Activated CD4-positive, alpha-beta T cell treated with anti-CD3 and anti-CD28 coated beads, Interleukin-2, amount 10 ng/mL, durations not matched to agents 24 days and 14 days (primary cell): ENCODE measurements around the gene CD14. TPM values are rescaled to one million over a fixed set of nuclear protein-coding genes. Genes with fewer than 3 reads are reported as not detected.
"Not testable (repeated sequence)": the region's sequence is repeated elsewhere in the genome, so short reads cannot be mapped to it uniquely, and the experiment has no call there.

Experiments
- DNase-seq: peaks from one replicate; pipeline ENCODE4 v3.0.0; 2022
- H3K27ac Mint-ChIP-seq: one replicate; pipeline ENCODE4 v1.8.0; 2022; ENCODE audit warnings: mild to moderate bottlenecking, mixed read lengths
- H3K27me3 Mint-ChIP-seq: one replicate; pipeline ENCODE4 v1.8.0; 2022; ENCODE audit warnings: mixed read lengths
- H3K36me3 Mint-ChIP-seq: one replicate; pipeline ENCODE4 v1.8.0; 2022; ENCODE audit warnings: low read depth, mild to moderate bottlenecking, mixed read lengths
- H3K4me1 Mint-ChIP-seq: one replicate; pipeline ENCODE4 v1.8.0; 2021; ENCODE audit warnings: mixed read lengths
- H3K4me3 Mint-ChIP-seq: one replicate; pipeline ENCODE4 v1.8.0; 2022; ENCODE audit warnings: mild to moderate bottlenecking, moderate library complexity, mixed read lengths
- H3K9me3 Mint-ChIP-seq: one replicate; pipeline ENCODE4 v1.8.0; 2021; ENCODE audit warnings: mixed read lengths
- intact Hi-C: fragments of 100-400 bp; cut with micrococcal nuclease; formaldehyde crosslinking; loops from one replicate; pipeline ENCODE4 v1.15.1; 2023
- total RNA-seq: library from RNA; stranded (reverse); gene quantifications from 2 replicates; pipeline ENCODE4 v1.2.3, GENCODE V29; 2022

The CD14 gene
- total RNA-seq, 1 donor from 2014 or later = 0.35 TPM

GRCh38 chr5:140598836-140599235 lies 34.1 kb downstream of the CD14 start:
- no peaks in the 10 kb centered on the region for H3K4me1 Mint-ChIP-seq
- no peak overlapping the region for H3K27ac Mint-ChIP-seq
- H3K27me3 Mint-ChIP-seq = peaks cover 13% of the 10 kb centered on the region
- H3K36me3 Mint-ChIP-seq = no peaks in the 10 kb centered on the region
- H3K4me3 Mint-ChIP-seq = no peak overlapping the region
- no peak for DNase-seq
- H3K9me3 Mint-ChIP-seq = no peaks in the 10 kb centered on the region
- intact Hi-C loops = no loop called here

- intact Hi-C loops = no loop called here
- Mint-ChIP-seq H3K36me3 (no peaks in the 10 kb centered on the region), H3K27me3 (peaks cover 12% of the 10 kb centered on the region), H3K27ac (no peak overlapping the region), H3K4me3 (no peak overlapping the region), H3K4me1 (no peaks in the 10 kb centered on the region), H3K9me3 (no peaks in the 10 kb centered on the region)
- no peak for DNase-seq
Measured at GRCh38 chr5:140596321-140596741, 36.6 kb downstream of the CD14 start.

GRCh38 chr5:140595538-140596300 lies 37.3 kb downstream of the CD14 start:
- Mint-ChIP-seq H3K27ac (no peak overlapping the region), H3K9me3 (no peaks in the 10 kb centered on the region), H3K4me3 (no peak overlapping the region), H3K36me3 (no peaks in the 10 kb centered on the region), H3K4me1 (no peaks in the 10 kb centered on the region), H3K27me3 (peaks cover 12% of the 10 kb centered on the region)
- intact Hi-C loops = no loop called here
- no peak for DNase-seq

GRCh38 chr5:140594169-140594568 lies 38.8 kb downstream of the CD14 start:
- H3K27me3 Mint-ChIP-seq = peaks cover 8% of the 10 kb centered on the region
- DNase-seq = no peak
- H3K36me3 Mint-ChIP-seq = no peaks in the 10 kb centered on the region
- H3K4me3 Mint-ChIP-seq = no peak overlapping the region
- no peak overlapping the region for H3K27ac Mint-ChIP-seq
- intact Hi-C loops = no loop called here
- H3K9me3 Mint-ChIP-seq = no peaks in the 10 kb centered on the region
- H3K4me1 Mint-ChIP-seq = no peaks in the 10 kb centered on the region

- H3K4me3 Mint-ChIP-seq, H3K9me3 Mint-ChIP-seq, DNase-seq, H3K36me3 Mint-ChIP-seq, intact Hi-C loops, H3K27ac Mint-ChIP-seq, H3K4me1 Mint-ChIP-seq: not testable (repeated sequence)
- H3K27me3 Mint-ChIP-seq = peaks cover 12% of the 10 kb centered on the region
Measured at GRCh38 chr5:140593070-140593469, 39.9 kb downstream of the CD14 start.

- Mint-ChIP-seq H3K4me3 (no peak overlapping the region), H3K9me3 (no peaks in the 10 kb centered on the region), H3K36me3 (no peaks in the 10 kb centered on the region), H3K4me1 (no peaks in the 10 kb centered on the region), H3K27ac (no peak overlapping the region), H3K27me3 (peaks cover 10% of the 10 kb centered on the region)
- intact Hi-C loops = no loop called here
- no peak for DNase-seq
Measured at GRCh38 chr5:140591747-140592372, 41.1 kb downstream of the CD14 start.

- H3K9me3 Mint-ChIP-seq = no peaks in the 10 kb centered on the region
- intact Hi-C loops = no loop called here
- no peak overlapping the region for H3K4me3 Mint-ChIP-seq
- no peaks in the 10 kb centered on the region for H3K4me1 Mint-ChIP-seq
- peaks cover 12% of the 10 kb centered on the region for H3K27me3 Mint-ChIP-seq
- H3K36me3 Mint-ChIP-seq = no peaks in the 10 kb centered on the region
- H3K27ac Mint-ChIP-seq = no peak overlapping the region
- no peak for DNase-seq
Measured at GRCh38 chr5:140590861-140591260, 42.1 kb downstream of the CD14 start.

- no peaks in the 10 kb centered on the region for H3K36me3 Mint-ChIP-seq
- intact Hi-C loops = no loop called here
- DNase-seq = no peak
- no peak overlapping the region for H3K4me3 Mint-ChIP-seq
- peaks cover 2% of the 10 kb centered on the region for H3K9me3 Mint-ChIP-seq
- H3K27ac Mint-ChIP-seq = no peak overlapping the region
- peaks cover 12% of the 10 kb centered on the region for H3K27me3 Mint-ChIP-seq
- no peaks in the 10 kb centered on the region for H3K4me1 Mint-ChIP-seq
Measured at GRCh38 chr5:140588311-140589070, 44.5 kb downstream of the CD14 start.

GRCh38 chr5:140587495-140587894 lies 45.5 kb downstream of the CD14 start:
- H3K36me3 Mint-ChIP-seq = no peaks in the 10 kb centered on the region
- H3K9me3 Mint-ChIP-seq = peaks cover 2% of the 10 kb centered on the region
- no peak overlapping the region for H3K27ac Mint-ChIP-seq
- DNase-seq = no peak
- intact Hi-C loops = no loop called here
- peaks cover 19% of the 10 kb centered on the region for H3K27me3 Mint-ChIP-seq
- H3K4me3 Mint-ChIP-seq = no peak overlapping the region
- no peaks in the 10 kb centered on the region for H3K4me1 Mint-ChIP-seq

Other genes starting within 250 kb of the CD14 start
- 118 and 121 TPM in 2 replicates for gene ANKHD1, start 231.3 kb downstream of the CD14 start, total RNA-seq
- gene EIF4EBP3, start 85.5 kb downstream of the CD14 start, total RNA-seq = 13.8 and 13.9 TPM in 2 replicates
- 53.8 and 54.9 TPM in 2 replicates for gene SRA1, start 75.7 kb downstream of the CD14 start, total RNA-seq
- gene APBB3, start 68.6 kb downstream of the CD14 start, total RNA-seq = 16.5 and 17.8 TPM in 2 replicates
- gene SLC35A4, start 68.3 kb downstream of the CD14 start, total RNA-seq = 105 and 106 TPM in 2 replicates
- gene TMCO6, start 6.3 kb upstream of the CD14 start, total RNA-seq = 38.1 and 41.9 TPM in 2 replicates
- 63.2 and 63.6 TPM in 2 replicates for gene NDUFA2, start 14.5 kb upstream of the CD14 start, total RNA-seq
- gene IK, start 14.7 kb upstream of the CD14 start, total RNA-seq = 112 and 113 TPM in 2 replicates
- gene WDR55, start 31.7 kb upstream of the CD14 start, total RNA-seq = 41.6 and 42.9 TPM in 2 replicates
- gene DND1, start 40.4 kb upstream of the CD14 start, total RNA-seq = 2.8 and 3.8 TPM in 2 replicates
- gene HARS1, start 58.2 kb upstream of the CD14 start, total RNA-seq = 109 and 115 TPM in 2 replicates
- gene HARS2, start 58.3 kb upstream of the CD14 start, total RNA-seq = 28.0 and 29.6 TPM in 2 replicates
- gene ZMAT2, start 67.3 kb upstream of the CD14 start, total RNA-seq = 67.1 and 67.2 TPM in 2 replicates
- not detected in 2 replicates for gene PCDHA1, start 153.0 kb upstream of the CD14 start, total RNA-seq
- gene PCDHA2, start 161.7 kb upstream of the CD14 start, total RNA-seq = not detected in 2 replicates
- not detected in 2 replicates for gene PCDHA3, start 167.9 kb upstream of the CD14 start, total RNA-seq
- gene PCDHA4, start 173.9 kb upstream of the CD14 start, total RNA-seq = not detected in 2 replicates
- not detected in 2 replicates for gene PCDHA5, start 188.4 kb upstream of the CD14 start, total RNA-seq
- not detected in 2 replicates for gene PCDHA6, start 194.8 kb upstream of the CD14 start, total RNA-seq
- gene PCDHA7, start 201.1 kb upstream of the CD14 start, total RNA-seq = not detected in 2 replicates
- not detected in 2 replicates for gene PCDHA8, start 208.0 kb upstream of the CD14 start, total RNA-seq
- gene PCDHA9, start 215.2 kb upstream of the CD14 start, total RNA-seq = not detected in 2 replicates
- not detected in 2 replicates for gene PCDHA10, start 222.7 kb upstream of the CD14 start, total RNA-seq
- not detected in 2 replicates for gene PCDHA11, start 235.8 kb upstream of the CD14 start, total RNA-seq
- not detected in 2 replicates for gene PCDHA12, start 242.1 kb upstream of the CD14 start, total RNA-seq
- not detected in 2 replicates for gene PCDHA13, start 248.9 kb upstream of the CD14 start, total RNA-seq